IMR-90 (cell line): Measurements from ENCODE around the gene MOV10L1. TPM values are rescaled to one million over a fixed set of nuclear protein-coding genes. Genes with fewer than 3 reads are reported as not detected.

Source experiments
- ATAC-seq: fragments of 200-7000 bp; cut with Tn5 transposase; 2 replicates; pipeline ENCODE4 v1.9.1; 2020; ENCODE audit warnings: low read depth, mild to moderate bottlenecking, moderate library complexity
- BruUV-seq: library from RNA; stranded (reverse); fragments of 400-500 nt; replicated peaks from 2 replicates; lab custom pipeline; 2021; lab: Mats Ljungman, UMichigan
- CTCF ChIA-PET: fragments of 300-600 bp; formaldehyde crosslinking; extraction: SDS; loops from one replicate; lab custom pipeline; 2021; ENCODE audit warnings: antibody characterized with exemption; lab: Yijun Ruan, JAX
- POLR2A ChIA-PET: fragments of 300-600 bp; sonication (Branson Sonifier 250); formaldehyde crosslinking; loops from one replicate; lab custom pipeline; 2022; ENCODE audit warnings: antibody characterized with exemption; ENCODE audit not compliant: unreplicated experiment; lab: Charles Lee
- DNase-seq: peaks from one replicate; pipeline ENCODE4 v3.0.0; 2013
- H2AFZ ChIP-seq: replicated peaks from 2 replicates; pipeline ENCODE3; 2013; ENCODE audit warnings: low read length, mild to moderate bottlenecking; ENCODE audit not compliant: poor library complexity
- H2AK5ac ChIP-seq: 2 replicates; pipeline ENCODE4 v1.6.1; 2013; ENCODE audit warnings: low read depth, low read length, inconsistent platforms
- H2AK9ac ChIP-seq: replicated peaks from 2 replicates; pipeline ENCODE3; 2013; ENCODE audit warnings: mild to moderate bottlenecking, low read depth, low read length, moderate library complexity; ENCODE audit not compliant: poor library complexity
- H2BK120ac ChIP-seq: 2 replicates; pipeline ENCODE4 v1.6.1; 2013; ENCODE audit warnings: low read depth, low read length, inconsistent platforms
- H2BK15ac ChIP-seq: 3 replicates; pipeline ENCODE4 v1.6.1; 2013; ENCODE audit warnings: low read depth, low read length, inconsistent platforms
- H2BK20ac ChIP-seq: 2 replicates; pipeline ENCODE4 v1.6.1; 2013; ENCODE audit warnings: low read depth, mild to moderate bottlenecking, inconsistent platforms, low read length, moderate library complexity
- H2BK5ac ChIP-seq: 2 replicates; pipeline ENCODE4 v1.6.1; 2013; ENCODE audit warnings: mild to moderate bottlenecking, low read depth, low read length, inconsistent platforms; ENCODE audit not compliant: poor library complexity, severe bottlenecking
- H3K14ac ChIP-seq: replicated peaks from 2 replicates; pipeline ENCODE4 v1.6.1; 2013; ENCODE audit warnings: low read depth, low read length, inconsistent platforms
- H3K18ac ChIP-seq: 2 replicates; pipeline ENCODE4 v1.6.1; 2013; ENCODE audit warnings: low read depth, low read length, control low read depth
- H3K23ac ChIP-seq: 2 replicates; pipeline ENCODE4 v1.6.1; 2013; ENCODE audit warnings: low read depth, low read length, inconsistent platforms
- H3K27ac ChIP-seq: 2 replicates; pipeline ENCODE4 v1.5.1; 2013; ENCODE audit warnings: mild to moderate bottlenecking, control low read depth, low read length; ENCODE audit not compliant: insufficient read depth
- H3K27me3 ChIP-seq: 2 replicates; pipeline ENCODE4 v1.6.1; 2013; ENCODE audit warnings: low read length; ENCODE audit not compliant: control insufficient read depth, insufficient read depth
- H3K36me3 ChIP-seq: 2 replicates; pipeline ENCODE4 v1.6.1; 2013; ENCODE audit warnings: low read length, mixed read lengths; ENCODE audit not compliant: control insufficient read depth, insufficient read depth
- H3K4ac ChIP-seq: 2 replicates; pipeline ENCODE4 v1.6.1; 2013; ENCODE audit warnings: low read depth, low read length, inconsistent platforms
- H3K4me1 ChIP-seq: 2 replicates; pipeline ENCODE4 v1.6.1; 2013; ENCODE audit warnings: low read length, mixed read lengths; ENCODE audit not compliant: control insufficient read depth, insufficient read depth
- H3K4me2 ChIP-seq: 2 replicates; pipeline ENCODE4 v1.6.1; 2013; ENCODE audit warnings: low read depth, mild to moderate bottlenecking, control low read depth, low read length, moderate library complexity
- H3K4me3 ChIP-seq: 2 replicates; pipeline ENCODE4 v1.5.1; 2013; ENCODE audit warnings: low read depth, mild to moderate bottlenecking, control low read depth, low read length, moderate library complexity; ENCODE audit not compliant: insufficient read depth
- H3K56ac ChIP-seq: 2 replicates; pipeline ENCODE4 v1.6.1; 2013; ENCODE audit warnings: low read length, inconsistent platforms; ENCODE audit not compliant: insufficient read depth; ENCODE audit errors: extremely low read depth
- H3K79me1 ChIP-seq, 2 experiments: 2 replicates each; pipeline ENCODE4 v1.6.1; 2013; ENCODE audit warnings: low read length in 2 of 2, inconsistent platforms in 1 of 2, low read depth in 1 of 2
- H3K9ac ChIP-seq: 2 replicates; pipeline ENCODE4 v1.6.1; 2013; ENCODE audit warnings: low read depth, low read length, control low read depth
- H3K9me1 ChIP-seq: 2 replicates; pipeline ENCODE4 v1.6.1; 2013; ENCODE audit warnings: low read length, inconsistent platforms; ENCODE audit not compliant: insufficient read depth
- H3K9me3 ChIP-seq: 2 replicates; pipeline ENCODE4 v1.6.1; 2013; ENCODE audit warnings: low read length; ENCODE audit not compliant: control insufficient read depth, insufficient read depth
- H4K20me1 ChIP-seq: 2 replicates; pipeline ENCODE4 v1.6.1; 2013; ENCODE audit warnings: low read length, inconsistent platforms; ENCODE audit not compliant: insufficient read depth
- H4K5ac ChIP-seq: 2 replicates; pipeline ENCODE4 v1.6.1; 2013; ENCODE audit warnings: mild to moderate bottlenecking, low read depth, low read length, control low read depth
- H4K8ac ChIP-seq, 2 experiments: 2 replicates each; pipeline ENCODE4 v1.6.1; 2013; ENCODE audit warnings: low read depth in 2 of 2, low read length in 2 of 2, control low read depth in 1 of 2, inconsistent platforms in 1 of 2
- H4K91ac ChIP-seq: 2 replicates; pipeline ENCODE4 v1.6.1; 2013; ENCODE audit warnings: low read depth, low read length, inconsistent platforms; ENCODE audit not compliant: insufficient read depth
- BHLHE40 ChIP-seq: fragments of 150-350 bp; IDR thresholded peaks from 2 replicates; pipeline ENCODE4 v1.6.1; 2016; ENCODE audit warnings: mild to moderate bottlenecking, low read depth, low read length
- CEBPB ChIP-seq: IDR thresholded peaks from 2 replicates; pipeline ENCODE4 v1.6.1; 2012; ENCODE audit warnings: low read depth, low read length, improper control_type of control experiment
- CHD1 ChIP-seq: IDR thresholded peaks from 2 replicates; pipeline ENCODE4 v1.6.1; 2012; ENCODE audit warnings: low read depth, low read length, improper control_type of control experiment
- CTCF ChIP-seq: conservative IDR thresholded peaks from 2 replicates; pipeline ENCODE4 v1.5.1; 2012; ENCODE audit warnings: mild to moderate bottlenecking, low read depth, low read length, improper control_type of control experiment
- FOS ChIP-seq: fragments of 150-350 bp; IDR thresholded peaks from 2 replicates; pipeline ENCODE4 v1.6.1; 2016; ENCODE audit warnings: low read depth, low read length
- MAFK ChIP-seq: IDR thresholded peaks from 2 replicates; pipeline ENCODE4 v1.6.1; 2012; ENCODE audit warnings: low read depth, low read length, improper control_type of control experiment
- MAZ ChIP-seq: IDR thresholded peaks from 2 replicates; pipeline ENCODE4 v1.6.1; 2012; ENCODE audit warnings: low read depth, mild to moderate bottlenecking, low read length, improper control_type of control experiment, moderate library complexity, borderline replicate concordance
- MXI1 ChIP-seq: IDR thresholded peaks from 2 replicates; pipeline ENCODE4 v1.6.1; 2012; ENCODE audit warnings: low read depth, mild to moderate bottlenecking, low read length, moderate library complexity, borderline replicate concordance
- NFE2L2 ChIP-seq: fragments of 150-350 bp; IDR thresholded peaks from 2 replicates; pipeline ENCODE4 v1.6.1; 2016; ENCODE audit warnings: low read depth, mild to moderate bottlenecking, low read length
- POLR2A ChIP-seq: IDR thresholded peaks from 2 replicates; pipeline ENCODE4 v1.6.1; 2012; ENCODE audit warnings: mild to moderate bottlenecking, low read depth, low read length
- RAD21 ChIP-seq: IDR thresholded peaks from 2 replicates; pipeline ENCODE4 v1.6.1; 2012; ENCODE audit warnings: low read length, improper control_type of control experiment
- RCOR1 ChIP-seq: IDR thresholded peaks from 2 replicates; pipeline ENCODE4 v1.6.1; 2012; ENCODE audit warnings: mild to moderate bottlenecking, low read length, improper control_type of control experiment; ENCODE audit not compliant: insufficient replicate concordance
- RFX5 ChIP-seq: IDR thresholded peaks from 2 replicates; pipeline ENCODE4 v1.8.0; 2012; ENCODE audit warnings: low read depth, mild to moderate bottlenecking, low read length, moderate library complexity
- SMC3 ChIP-seq: fragments of 150-350 bp; IDR thresholded peaks from 2 replicates; pipeline ENCODE4 v1.6.1; 2016; ENCODE audit warnings: low read depth, mild to moderate bottlenecking, antibody characterized with exemption, low read length, moderate library complexity
- USF2 ChIP-seq: fragments of 150-350 bp; IDR thresholded peaks from 2 replicates; pipeline ENCODE4 v1.6.1; 2017; ENCODE audit warnings: mild to moderate bottlenecking, antibody characterized with exemption, low read length, low read depth
- WGBS, 2 experiments: methylation state at CpG; one replicate each; pipeline versions ENCODE4 v1.1.5 to v1.1.7; 2013; ENCODE audit warnings: missing lambda C conversion rate in 2 of 2; ENCODE audit not compliant: insufficient read length in 1 of 2; ENCODE audit errors: extremely low coverage in 2 of 2; 5-methylcytosine and 5-hydroxymethylcytosine counted together
- dilution Hi-C: fragments of 300-500 bp; cut with HindIII; formaldehyde crosslinking; loops from one replicate; pipeline ENCODE4 v1.14.3; 2018; ENCODE audit warnings: low sequenced_read_pairs; ENCODE audit not compliant: unreplicated experiment
- in situ Hi-C: fragments of 300-500 bp; cut with MboI; formaldehyde crosslinking; loops from 3 replicates; pipeline ENCODE4 v1.14.3; 2019; ENCODE audit warnings: low sequenced_read_pairs, inconsistent platforms, mixed read lengths
- intact Hi-C: fragments of 100-400 bp; cut with micrococcal nuclease; formaldehyde crosslinking; loops from 2 replicates; pipeline ENCODE4 v1.10.0; 2022
- polyA plus RNA-seq, 3 experiments: library from polyadenylated mRNA; depleted of rRNA; stranded (reverse); fragments of >200 nt; gene quantifications; 2 replicates each; pipeline ENCODE4 v1.2.3, GENCODE V29; 2012; ENCODE audit warnings: low replicate concordance in 1 of 3
- total RNA-seq: library from RNA; depleted of rRNA; stranded (reverse); fragments of >200 nt; gene quantifications from 2 replicates; pipeline ENCODE4 v1.2.3, GENCODE V29; 2012
- TF ChIP-seq, protein P1 (sequence below): fragments of 150-350 bp; IDR thresholded peaks from 2 replicates; pipeline ENCODE4 v1.6.1; 2016; ENCODE audit warnings: low read depth, mild to moderate bottlenecking, low read length, moderate library complexity, borderline replicate concordance

MOV10L1 gene
- total and polyA plus RNA-seq, 2 of the 4 experiments (the other 2 are of a cell fraction), result 0.72 to 1.4 TPM

GRCh38 chr22:50143096-50143495 lies 53.3 kb downstream of the MOV10L1 start:
- BruUV-seq, result no TSS peak
- intact Hi-C loops, result loop anchor here (5.0 kb wide), 1 partner anchor 56 kb away; the partner anchor contains the start of gene MLC1
- Histone ChIP-seq H3K9me1 (peaks cover 2% of the 10 kb centered on the region; the same call in 1 of the 2 replicates), H3K18ac (no peak overlapping the region; the same call in 1 of the 2 replicates), H4K91ac (no peak overlapping the region), H4K8ac (no peak overlapping the region), H2BK15ac (no peak overlapping the region), H3K4me2 (no peak overlapping the region), H2AFZ (no peak overlapping the region), H3K56ac (no peak overlapping the region), H4K5ac (no peak overlapping the region), H3K79me1 (no peaks in the 10 kb centered on the region), H2AK9ac (no peak overlapping the region), H3K23ac (no peak overlapping the region), H3K9me3 (no peaks in the 10 kb centered on the region), H3K27me3 (peaks cover 4% of the 10 kb centered on the region), H2BK120ac (no peak overlapping the region), H3K4me3 (no peak overlapping the region), H3K36me3 (peaks cover 9% of the 10 kb centered on the region; the same call in 1 of the 2 replicates), H2AK5ac (no peak overlapping the region), H3K27ac (peak overlapping the region; percentile 52; the same call in 1 of the 2 replicates), H3K14ac (no peak overlapping the region), H2BK5ac (no peak overlapping the region), H2BK20ac (no peak overlapping the region), H3K9ac (no peak overlapping the region; the same call in 1 of the 2 replicates), H3K4me1 (peaks cover 15% of the 10 kb centered on the region), H4K20me1 (peaks cover 11% of the 10 kb centered on the region), H3K4ac (no peak overlapping the region)
- no peak for DNase-seq
- WGBS, 2 experiments, result 85% methylated on average over 4 of the region's 7 CpGs; no CpG with 5 or more reads in 1 of the 2 experiments
- CTCF ChIA-PET, result no interaction called here
- ATAC-seq, result no peak
- TF ChIP-seq SMC3 (no peak), FOS (no peak), NFE2L2 (no peak), USF2 (no peak), RFX5 (no peak), MAFK (no peak), MAZ (no peak), RCOR1 (no peak), CEBPB (no peak), MXI1 (no peak), CHD1 (no peak), CTCF (no peak), BHLHE40 (no peak), POLR2A (no peak), RAD21 (no peak)
- TF ChIP-seq, protein P1, sequence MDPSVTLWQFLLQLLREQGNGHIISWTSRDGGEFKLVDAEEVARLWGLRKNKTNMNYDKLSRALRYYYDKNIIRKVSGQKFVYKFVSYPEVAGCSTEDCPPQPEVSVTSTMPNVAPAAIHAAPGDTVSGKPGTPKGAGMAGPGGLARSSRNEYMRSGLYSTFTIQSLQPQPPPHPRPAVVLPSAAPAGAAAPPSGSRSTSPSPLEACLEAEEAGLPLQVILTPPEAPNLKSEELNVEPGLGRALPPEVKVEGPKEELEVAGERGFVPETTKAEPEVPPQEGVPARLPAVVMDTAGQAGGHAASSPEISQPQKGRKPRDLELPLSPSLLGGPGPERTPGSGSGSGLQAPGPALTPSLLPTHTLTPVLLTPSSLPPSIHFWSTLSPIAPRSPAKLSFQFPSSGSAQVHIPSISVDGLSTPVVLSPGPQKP, result no peak
- dilution Hi-C loops, result no loop called here
- POLR2A ChIA-PET, result no interaction called here
- in situ Hi-C loops, result no loop called here
